ENCODE data around the gene ADAM19.

ADAM19 gene

DNA sequence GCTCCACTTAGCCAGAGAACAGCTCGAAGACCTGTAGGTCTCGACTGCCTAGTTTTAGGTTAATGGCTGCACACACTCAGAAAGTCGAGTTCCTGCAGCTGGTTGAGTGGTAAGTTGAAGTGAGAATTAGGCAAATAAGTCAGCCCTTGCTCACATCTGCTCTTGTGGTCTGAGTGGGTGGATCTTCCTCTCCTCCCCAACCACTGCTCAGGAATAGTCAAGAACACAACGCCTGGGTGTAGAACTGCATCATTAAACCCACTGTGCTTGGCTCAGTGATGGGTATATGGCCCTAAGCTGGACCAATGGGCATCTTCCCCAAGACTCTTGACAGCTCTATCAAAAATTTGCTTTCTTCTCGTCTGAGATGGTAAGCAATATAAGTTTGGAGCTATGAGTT is 20.9 kb upstream of the ADAM19 start:
- peak; percentile 51 for DNase-seq (ENCODE audit: low read depth)

DNA sequence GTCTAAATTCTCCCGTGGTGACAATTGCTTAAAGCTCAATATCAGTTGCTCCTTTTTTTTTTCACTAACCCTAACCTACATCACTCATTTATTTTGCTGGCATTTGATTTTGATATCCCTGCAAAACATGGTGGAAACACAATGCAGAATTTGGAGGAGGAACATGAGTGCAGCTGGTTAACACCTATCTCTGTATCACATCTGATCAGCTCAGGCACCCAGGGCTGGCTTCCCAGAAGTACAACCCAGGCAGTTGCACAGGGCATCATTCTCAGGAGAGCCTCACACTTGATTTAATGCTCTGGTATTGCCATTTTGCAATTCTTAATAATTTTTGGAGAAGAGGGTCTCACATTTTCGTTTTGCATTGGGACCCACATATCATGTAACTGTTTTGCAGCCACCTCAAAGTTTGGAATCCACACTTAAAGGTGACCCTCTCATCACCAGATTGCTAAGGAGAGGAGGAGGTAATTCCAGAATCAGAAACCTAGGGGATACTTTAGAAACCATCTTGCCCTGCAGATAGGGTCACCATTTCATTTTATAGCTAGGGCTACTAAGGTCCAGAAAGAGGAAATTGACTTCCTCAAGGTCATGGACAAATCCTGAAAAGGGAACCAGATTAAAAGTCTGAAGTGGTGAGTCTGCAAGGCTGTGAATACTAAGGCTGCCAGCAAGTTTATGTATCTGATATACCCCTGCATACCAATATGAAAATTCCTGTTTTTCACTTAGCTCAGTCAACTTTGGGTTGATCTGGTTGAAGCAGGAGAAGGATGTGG is 19.3 kb upstream of the ADAM19 start:
- no peak for DNase-seq (ENCODE audit: low read depth)

DNA sequence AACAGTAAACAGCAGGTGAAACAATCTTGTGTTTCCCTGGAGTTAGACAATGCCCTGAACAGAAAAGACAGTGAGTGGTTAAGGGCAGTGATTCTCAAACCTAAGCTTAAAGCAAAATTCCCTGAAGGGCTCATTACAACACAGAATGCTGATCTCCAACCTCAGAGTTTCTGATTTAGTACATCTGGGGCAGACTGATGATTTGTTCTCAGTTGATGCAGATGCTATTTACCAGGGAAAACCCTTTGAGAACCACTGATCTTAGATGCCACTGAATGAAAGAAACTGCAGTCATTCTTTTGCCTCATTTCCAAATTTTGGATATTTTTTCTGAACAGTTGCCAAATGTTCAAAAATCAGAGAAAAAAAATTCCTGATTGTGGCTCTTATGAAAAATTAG is 18.7 kb upstream of the ADAM19 start:
- DNase-seq (ENCODE audit: low read depth) = no peak

DNA sequence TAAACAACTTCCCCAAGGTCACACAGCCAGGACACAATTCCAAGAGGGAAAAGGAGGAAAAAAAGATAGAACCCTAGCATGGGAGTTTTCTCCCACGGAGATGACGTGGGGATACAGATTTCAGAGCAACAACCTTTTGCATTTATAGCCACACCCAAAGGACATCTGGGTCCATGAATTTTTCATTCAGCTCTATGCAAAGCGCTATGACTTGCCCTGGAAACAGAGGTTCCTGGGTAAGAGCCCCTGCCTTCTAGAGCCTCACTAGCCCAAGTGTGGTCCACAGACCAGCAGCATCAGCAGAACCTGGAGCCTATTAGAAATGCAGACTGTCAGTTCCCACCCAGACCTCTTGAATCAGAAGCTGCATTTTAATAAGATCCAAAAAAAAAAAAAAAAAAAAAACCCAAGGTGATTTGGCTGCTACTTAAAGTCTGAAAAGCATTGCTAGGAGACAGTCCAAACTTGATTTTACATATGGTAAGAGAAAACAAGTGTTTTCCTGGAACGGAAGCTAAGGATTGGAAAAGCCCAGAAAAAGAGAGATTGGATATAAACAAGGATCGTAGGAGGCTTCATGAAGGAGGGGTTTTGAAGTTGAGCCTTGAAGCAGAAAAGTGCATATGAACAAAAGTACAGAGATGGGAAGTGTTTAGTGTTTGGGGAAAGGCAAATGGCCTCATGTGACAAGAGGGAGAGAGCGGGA is 17.6 kb upstream of the ADAM19 start:
- no peak for DNase-seq (ENCODE audit: low read depth)

DNA sequence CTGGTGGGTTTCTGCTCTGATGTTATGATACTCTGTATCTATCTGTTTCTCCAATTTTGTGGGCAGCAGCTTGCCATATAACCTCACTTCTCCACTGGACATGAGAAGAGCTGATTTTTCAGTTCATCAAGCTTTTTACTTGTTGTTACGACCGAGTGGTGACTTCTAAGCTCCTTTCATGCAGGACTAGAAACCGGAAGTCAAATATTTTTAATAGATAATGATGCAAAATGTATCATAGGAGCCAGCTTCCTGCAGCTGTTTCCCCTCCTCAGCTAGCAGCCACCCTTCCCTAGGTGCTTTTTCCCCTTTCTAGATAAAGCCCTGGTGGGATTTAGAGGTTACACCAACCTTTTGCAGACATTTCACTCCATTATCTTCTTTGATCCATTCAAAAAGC is 17.0 kb upstream of the ADAM19 start:
- DNase-seq (ENCODE audit: low read depth) = no peak

DNA sequence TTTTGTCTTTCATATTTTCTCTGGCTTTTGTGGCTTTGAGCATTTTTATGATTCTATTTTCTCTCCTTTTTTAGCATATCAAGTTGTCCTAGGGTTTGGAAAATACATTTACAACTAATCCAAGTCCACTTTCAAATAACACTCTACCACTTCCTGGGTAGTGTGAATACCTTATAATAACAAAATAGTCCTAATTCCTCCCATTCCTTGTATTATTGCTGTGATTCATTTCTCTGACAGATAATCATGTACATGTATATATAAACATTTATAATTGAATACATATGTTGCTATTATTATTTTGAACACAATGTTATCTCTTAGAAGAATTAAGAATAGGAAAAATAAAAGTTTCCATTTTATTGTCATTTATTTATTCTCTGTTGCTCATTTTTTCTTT is 14.9 kb upstream of the ADAM19 start:
- DNase-seq (ENCODE audit: low read depth) = no peak

DNA sequence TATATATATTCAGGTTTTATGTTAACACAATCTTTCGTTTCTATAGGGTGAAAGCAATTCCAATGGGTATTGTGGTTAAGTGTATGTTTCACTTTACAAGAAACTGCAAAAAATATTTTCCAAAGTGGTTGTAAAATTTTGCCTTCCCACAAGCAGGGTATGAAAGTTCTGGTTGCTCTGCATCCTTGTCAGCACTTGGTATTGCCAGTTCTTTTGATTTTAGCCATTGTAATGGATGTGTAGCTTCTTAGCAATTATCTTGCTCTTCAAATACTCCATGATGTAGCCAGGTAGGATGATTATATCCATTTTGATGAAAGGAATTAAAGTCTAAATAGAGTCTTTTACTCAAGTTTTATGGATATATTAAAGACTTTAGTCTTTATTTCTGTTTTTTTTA is 9.1 kb upstream of the ADAM19 start:
- no peak for DNase-seq (ENCODE audit: low read depth)

DNA sequence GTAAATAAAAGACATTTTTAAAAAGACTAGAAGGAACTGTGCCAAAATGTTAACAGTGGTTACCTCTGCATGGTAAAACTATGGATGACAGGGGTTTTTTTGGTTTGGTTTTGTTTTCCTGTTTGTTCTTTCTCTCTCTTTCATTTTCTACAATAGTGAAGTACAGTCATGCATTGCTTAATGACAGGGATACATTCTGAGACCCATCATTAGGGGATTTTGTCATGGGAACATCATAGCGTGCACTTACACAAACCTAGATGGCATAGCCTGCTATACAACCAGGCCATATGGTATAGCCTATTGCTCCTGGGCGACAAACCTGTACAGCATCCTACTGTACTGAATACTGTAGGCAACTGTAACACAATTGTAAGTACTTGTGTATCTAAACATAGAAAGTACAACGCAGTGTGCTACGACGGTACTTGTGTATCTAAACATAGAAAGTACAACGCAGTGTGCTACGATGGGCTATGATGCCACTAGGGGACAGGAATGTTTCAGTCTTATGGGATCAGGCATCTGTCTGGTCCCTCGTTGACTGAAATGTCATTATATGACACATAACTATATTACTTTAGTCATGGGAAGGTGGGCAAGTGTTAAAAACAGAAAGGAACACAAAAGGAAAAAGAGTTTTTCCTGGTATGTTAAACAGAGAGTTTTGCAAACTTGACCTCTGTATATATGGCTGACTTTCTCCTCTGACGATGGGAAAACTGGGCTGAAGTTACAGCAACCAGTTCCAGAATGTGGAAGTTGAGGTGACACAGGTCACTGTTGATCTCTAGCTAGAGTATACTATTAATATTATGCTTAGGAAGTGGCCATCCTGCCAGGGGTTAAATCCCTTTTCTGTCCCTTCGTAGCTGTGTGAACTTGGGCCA is 7.4 kb upstream of the ADAM19 start:
- no peak for DNase-seq (ENCODE audit: low read depth)

DNA sequence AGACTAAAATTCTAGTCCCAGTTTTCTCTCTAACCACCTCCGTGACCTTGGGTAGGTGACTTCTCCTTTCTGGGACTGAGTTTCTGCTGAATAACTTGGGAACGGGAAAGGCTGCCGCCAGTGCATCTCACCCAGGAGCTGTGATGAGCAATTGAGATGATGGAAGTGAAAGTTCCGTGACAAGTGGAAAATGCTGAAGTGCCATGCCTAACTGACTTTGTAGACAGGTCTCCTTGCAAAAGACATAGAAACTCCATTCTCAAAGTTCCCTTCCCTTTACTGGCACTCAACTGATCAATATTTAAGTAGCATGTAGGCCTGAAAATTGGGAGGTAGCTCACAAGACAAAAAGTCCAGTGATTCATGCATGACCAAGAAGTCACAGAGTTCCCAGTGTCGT is 6.3 kb upstream of the ADAM19 start:
- no peak for DNase-seq (ENCODE audit: low read depth)

DNA sequence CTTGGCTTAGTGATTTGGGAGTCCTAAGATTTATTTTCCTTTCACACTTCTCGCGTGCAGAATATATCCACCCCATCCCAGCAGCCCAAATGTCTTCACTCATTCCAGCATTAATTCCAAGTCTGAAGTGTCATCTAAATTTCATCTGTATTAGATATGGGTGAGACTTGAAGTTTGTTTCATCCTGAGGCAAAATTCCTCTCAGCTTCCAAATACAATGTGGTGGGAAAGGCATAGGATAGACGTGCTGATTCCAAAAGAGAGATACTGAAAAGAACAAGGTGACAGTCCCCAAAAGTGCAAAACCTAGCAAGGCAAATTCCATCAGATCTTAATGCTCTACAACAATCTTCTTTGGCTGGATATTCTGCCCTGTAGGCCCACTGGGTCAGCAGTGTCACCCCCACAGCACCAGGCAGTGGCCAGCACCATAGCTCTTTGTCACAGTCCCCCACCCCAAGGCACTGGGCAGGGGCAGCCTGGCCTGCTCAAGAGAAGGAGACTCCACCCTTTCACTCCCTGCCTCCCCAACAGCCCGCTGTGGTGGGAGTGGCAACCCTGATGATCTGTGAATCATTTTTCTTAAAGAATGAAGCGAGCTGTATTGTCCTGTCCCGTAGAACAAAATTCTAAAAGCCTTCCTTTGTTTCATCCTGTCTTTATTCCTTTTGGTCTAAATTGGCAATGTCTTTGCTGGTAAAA is 2.7 kb upstream of the ADAM19 start:
- DNase-seq (ENCODE audit: low read depth) = no peak

DNA sequence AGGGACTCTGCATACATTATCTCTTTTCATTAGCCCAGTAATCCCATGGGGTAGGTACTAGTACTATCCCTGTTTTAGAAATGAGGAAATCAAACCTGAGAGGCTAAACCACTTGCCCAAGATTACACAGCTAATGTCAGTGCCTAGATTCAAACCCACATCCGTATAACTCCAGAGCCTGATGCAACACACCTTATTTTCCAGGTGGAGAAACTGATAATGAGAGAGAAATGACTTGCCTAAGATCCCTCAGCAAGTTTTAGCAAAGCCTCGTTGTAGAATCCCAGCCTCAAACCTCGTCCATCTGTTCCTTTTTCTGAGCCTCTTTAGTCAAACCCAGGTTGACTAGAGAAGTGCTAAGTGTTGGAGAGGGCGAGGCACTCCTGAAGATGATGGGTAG is 1.1 kb upstream of the ADAM19 start:
- DNase-seq (ENCODE audit: low read depth) = no peak

DNA sequence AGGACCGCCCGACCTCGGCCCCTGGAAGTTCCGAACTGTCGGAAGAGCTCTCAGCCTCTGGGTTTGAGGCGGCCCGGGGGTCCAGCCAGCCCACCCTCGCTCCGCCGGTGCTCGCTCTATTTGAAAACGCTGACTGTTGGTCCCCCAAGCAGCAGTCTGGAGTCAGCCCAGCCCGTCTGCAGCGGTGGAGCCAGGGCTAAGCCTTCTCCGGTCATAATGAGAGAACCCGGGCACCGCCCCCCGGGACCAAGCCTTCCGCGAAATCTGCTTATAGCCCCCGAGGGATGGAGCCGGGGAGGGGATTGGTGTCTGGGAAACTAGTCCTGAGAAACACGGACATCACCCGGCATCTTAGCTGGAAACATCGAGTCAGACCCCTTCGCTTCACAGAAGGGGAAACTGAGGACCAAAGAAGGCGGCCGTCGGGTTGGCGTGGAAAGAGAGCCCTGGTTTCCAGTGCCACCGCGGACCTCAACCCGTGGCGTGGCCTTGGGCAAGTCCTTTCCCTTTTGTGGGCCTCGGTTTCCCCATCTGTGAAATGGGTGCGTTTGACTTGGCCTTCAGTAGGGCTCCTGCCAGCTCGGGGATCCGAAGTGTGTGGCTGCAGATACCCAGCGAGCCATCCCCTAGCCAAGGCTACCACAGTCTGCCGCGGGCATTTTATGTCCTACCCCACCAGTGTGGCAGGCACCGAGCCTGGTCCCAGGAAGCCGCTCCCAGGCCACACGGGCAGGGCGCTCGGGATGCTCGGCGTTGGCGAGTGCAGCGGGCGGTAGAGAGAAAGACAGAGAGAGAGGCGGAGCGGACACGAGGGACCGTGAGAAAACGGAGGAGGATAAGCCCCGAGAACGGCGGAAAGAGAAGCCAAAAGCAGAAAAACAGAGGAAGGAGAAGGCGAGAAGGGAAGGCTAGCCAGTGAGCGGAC is 857 bp downstream of the ADAM19 start:
- DNase-seq (ENCODE audit: low read depth) = no peak

DNA sequence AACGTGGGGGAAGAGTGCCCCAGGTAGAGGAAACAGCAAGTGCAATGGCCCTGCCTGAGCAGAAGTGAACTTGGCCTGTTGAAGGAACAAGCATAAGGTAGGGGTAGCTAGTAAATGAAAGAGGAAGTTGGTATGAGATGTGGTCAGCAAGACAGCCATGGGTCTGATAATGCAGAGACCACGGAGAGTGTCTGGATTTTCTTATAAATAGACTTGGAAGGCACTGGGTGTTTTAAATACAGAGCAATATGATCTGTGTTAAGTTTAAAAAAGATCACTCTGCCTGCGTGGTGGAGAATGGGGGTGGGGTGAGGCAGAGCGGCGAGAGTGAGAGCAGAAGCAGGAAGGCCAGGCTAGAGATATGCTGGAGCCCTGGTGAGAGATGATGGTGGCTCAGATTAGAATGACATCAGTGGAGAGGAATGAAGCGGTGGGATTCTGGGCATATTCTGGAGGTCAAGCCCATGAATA is 4.2 kb downstream of the ADAM19 start:
- no peak for DNase-seq (ENCODE audit: low read depth)

DNA sequence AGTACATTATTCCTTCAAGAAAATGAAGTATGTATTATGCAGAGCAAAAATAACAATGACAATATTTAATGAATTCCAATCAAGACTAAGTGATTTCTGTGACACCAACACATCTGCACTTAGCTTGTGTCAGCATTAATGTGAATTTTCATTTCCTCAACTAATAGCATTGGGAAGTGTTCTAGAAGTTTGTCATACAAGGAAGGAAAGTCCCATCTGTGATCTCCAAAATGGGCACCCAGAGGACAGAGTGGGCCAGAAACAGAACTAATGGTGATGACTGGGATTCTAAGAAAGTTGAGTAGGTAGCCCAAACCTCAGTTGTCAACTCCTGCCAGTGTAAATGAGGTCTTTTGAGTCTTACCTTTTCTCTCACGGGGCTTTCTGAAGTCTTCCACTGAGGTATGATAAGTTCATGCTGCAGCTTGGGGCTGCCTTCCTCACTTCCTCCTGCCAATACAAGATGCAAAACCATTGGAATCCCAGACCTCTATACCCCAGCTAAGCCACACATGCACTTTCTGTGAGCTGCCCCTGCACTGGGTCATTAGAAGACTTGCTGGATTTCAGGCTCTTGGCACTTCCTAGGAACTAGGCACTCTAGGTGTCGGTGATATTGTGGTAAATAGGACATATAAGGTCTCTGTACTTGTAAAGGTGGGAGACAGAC is 4.9 kb downstream of the ADAM19 start:
- DNase-seq (ENCODE audit: low read depth) = no peak

DNA sequence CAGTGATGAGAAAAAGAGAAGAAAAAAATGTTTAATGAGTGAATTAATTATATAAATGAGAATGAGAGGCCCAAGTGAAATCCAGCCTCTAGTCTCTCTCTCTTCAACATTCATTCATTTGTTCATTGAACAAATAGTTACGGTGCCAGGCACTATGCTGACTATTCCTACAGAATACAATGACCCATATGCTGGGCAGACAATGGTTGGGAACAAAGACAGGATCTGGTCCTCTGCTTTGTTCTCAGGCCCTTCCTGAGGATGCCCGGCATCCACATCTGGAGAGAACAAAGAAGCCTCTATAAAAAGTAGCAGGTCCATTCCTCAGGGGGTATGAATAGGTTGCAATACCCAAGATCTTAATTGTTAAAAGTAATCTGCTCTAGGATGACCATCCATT is 6.9 kb downstream of the ADAM19 start:
- DNase-seq (ENCODE audit: low read depth) = no peak

DNA sequence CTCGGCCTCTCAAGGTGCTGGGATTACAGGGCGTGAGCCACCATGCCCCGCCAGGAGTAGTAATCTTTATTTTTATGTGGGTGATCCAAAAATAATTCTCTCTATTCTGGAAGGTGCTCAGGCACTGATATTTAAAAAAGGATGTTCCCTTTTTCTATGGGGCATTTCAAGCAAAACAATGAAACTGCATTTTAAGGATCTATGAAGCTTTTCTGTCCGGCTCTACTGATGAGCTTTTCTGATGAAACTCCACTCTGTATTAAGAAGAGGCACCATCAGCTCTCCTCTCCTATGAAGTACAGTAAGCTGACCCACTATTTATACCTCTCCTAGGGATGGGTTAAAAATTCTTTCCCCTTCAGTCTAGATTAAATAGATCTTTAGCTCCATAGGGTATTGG is 7.4 kb downstream of the ADAM19 start:
- DNase-seq (ENCODE audit: low read depth) = no peak

DNA sequence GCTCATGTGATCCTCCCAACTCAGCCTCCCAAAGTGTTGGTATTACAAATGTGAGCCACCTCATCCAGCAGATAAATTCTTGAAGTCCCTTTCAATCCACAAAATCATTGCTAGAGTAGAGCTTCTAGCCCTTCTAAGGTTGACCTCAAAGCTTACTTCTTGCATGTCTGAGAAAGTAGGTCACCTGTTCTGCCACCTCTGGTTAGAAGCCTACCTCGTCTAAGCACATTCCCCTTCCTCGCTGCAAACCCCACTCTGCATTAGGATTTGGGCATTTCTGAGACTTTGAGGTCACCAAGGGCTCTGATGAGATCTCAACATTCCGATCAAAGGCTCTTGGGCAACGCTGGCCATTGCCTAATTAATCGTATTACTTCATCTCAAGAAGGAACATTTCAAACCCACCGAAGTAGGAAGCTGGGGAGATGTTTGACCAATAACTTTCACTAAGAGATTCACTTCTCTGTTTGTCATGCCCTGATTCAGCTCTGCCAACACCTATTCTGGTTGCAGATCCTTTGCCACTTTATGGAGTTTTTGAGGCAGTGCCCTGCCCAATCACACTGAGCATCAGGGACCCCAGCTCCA is 8.6 kb downstream of the ADAM19 start:
- DNase-seq (ENCODE audit: low read depth) = no peak

DNA sequence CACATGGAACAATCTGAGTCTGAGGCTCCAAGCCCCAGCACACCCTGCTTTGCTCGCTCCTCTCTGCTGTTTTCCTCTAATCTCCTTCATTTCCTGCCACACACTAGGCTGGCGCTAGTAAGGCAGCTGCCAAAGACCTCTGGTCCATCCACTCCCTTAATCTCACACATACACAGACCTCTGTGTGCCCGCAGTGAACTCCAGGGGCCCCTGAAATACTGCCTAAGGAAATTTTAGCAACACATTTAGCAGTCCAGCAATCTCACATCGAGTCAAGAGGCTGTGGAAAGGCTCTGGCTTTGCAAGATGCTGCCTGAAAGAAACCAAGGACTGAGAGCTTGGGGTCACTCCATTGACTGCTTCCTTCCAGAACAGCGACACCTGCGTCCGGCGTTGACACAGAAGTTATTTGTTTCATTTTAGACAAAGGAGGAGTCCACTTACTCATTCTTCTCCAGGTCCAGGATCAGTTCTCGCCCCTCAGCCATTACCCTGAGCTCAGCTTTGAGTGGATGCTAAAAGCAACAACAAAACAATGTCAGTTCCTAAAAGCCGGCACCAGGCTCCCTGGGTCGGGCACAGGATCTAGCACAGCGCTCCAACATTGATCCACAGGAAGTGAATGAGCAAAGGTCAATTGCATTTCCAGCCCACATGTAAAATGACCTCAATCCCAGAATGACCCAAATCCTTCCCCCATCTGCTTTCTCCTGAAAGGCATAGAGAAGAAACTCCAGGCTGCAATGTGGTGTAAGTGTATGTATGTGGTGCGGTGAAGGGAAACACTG is 11.5 kb downstream of the ADAM19 start:
- no peak for DNase-seq (ENCODE audit: low read depth)

DNA sequence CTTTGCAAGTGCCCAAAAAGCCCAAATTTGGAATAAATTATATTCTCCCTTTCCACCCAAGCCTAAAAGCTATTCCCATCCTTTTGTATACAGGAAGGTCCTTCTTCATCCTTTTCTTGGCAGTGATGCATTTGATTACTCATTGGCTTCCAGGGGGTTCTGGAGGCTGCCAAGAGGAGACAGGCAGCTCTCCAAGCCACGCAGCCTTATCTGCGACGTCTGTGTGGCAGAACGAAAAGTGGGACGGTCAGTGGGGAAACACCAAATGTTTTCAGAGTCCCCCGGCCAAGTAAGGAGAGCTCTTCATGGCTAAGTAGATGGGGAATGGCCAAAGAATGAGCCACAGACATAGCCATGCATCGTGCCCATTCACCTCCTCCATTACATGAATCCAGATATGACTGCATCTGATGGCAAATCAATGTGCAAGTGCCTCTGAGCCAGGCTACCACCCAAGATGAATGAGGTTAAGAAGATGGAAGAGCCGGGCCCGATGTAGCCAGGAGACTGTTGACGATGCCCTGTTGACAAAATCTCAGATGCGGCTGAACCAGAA is 12.1 kb downstream of the ADAM19 start:
- DNase-seq (ENCODE audit: low read depth) = no peak

Measured in activated T-cell treated with anti-CD3 and anti-CD28 coated beads for 24 hours (primary cell).